ENCODE measurements around the gene MDGA2.

DNA sequence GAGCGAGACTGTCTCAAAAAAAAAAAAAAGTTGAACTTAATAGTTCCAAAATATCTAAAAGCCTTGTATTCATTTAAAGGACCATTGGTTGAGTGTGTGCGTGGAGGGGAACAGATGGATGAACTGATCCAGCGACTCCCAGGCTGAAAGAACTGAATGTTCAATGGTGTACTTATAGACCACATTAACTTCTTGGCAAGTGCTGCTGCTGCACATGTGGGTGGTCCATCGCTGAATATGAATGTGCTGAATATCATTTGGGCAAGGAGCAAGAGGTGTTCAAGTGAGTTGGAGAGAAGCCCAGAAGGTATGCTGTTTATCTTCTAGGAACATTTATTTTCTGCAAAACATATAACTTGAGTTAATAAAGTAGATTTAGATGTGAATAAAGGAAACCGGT, 734.8 kb downstream of the MDGA2 start:
- TF ChIP-seq, protein P1, sequence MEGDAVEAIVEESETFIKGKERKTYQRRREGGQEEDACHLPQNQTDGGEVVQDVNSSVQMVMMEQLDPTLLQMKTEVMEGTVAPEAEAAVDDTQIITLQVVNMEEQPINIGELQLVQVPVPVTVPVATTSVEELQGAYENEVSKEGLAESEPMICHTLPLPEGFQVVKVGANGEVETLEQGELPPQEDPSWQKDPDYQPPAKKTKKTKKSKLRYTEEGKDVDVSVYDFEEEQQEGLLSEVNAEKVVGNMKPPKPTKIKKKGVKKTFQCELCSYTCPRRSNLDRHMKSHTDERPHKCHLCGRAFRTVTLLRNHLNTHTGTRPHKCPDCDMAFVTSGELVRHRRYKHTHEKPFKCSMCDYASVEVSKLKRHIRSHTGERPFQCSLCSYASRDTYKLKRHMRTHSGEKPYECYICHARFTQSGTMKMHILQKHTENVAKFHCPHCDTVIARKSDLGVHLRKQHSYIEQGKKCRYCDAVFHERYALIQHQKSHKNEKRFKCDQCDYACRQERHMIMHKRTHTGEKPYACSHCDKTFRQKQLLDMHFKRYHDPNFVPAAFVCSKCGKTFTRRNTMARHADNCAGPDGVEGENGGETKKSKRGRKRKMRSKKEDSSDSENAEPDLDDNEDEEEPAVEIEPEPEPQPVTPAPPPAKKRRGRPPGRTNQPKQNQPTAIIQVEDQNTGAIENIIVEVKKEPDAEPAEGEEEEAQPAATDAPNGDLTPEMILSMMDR (IDR thresholded peaks at IDR 0.05; ENCODE audit: insufficient read depth, low read length, poor library complexity, severe bottlenecking) = no peak
- TF ChIP-seq EZH2phosphoT487 (conservative IDR thresholded peaks at IDR 0.05; ENCODE audit: low read length) = no peak

Data from SU-DHL-6 (cell line).